Measurements from ENCODE around the gene TTC39A.

Gene TTC39A

GRCh38 chr1:51330331-51331201, at the start of gene TTC39A:
Gene TTC39A (minus strand): TSS chr1:51330562. CDS start chr1:51330477, 85 bp downstream.
- DNase-seq (ENCODE audit: low read depth in 1 of 2, low spot score in 1 of 2) = no peak
- no peak for TF ChIP-seq JUND (IDR thresholded peaks at IDR 0.05; ENCODE audit: low read depth)
- in situ Hi-C loops (cut with HindIII; ENCODE audit: low pct_unique_long_range_greater_than_20kb, low sequenced_read_pairs) = no loop called here

GRCh38 chr1:51378871-51379270, 48.5 kb upstream of the TTC39A start:
- in situ Hi-C loops (cut with HindIII; ENCODE audit: low pct_unique_long_range_greater_than_20kb, low sequenced_read_pairs) = no loop called here
- TF ChIP-seq JUND (IDR thresholded peaks at IDR 0.05; ENCODE audit: low read depth) = no peak
- no peak for DNase-seq (ENCODE audit: low read depth in 1 of 2, low spot score in 1 of 2)

- in situ Hi-C loops (cut with HindIII; ENCODE audit: low pct_unique_long_range_greater_than_20kb, low sequenced_read_pairs) = no loop called here
- TF ChIP-seq JUND (IDR thresholded peaks at IDR 0.05; ENCODE audit: low read depth) = no peak
- DNase-seq (ENCODE audit: low read depth in 1 of 2, low spot score in 1 of 2) = no peak
Observed at GRCh38 chr1:51373898-51374297, 43.5 kb upstream of the TTC39A start.

- no peak for DNase-seq (ENCODE audit: low read depth in 1 of 2, low spot score in 1 of 2)
- in situ Hi-C loops (cut with HindIII; ENCODE audit: low pct_unique_long_range_greater_than_20kb, low sequenced_read_pairs) = no loop called here
- no peak for TF ChIP-seq JUND (IDR thresholded peaks at IDR 0.05; ENCODE audit: low read depth)
Observed at GRCh38 chr1:51372561-51372960, 42.2 kb upstream of the TTC39A start.

GRCh38 chr1:51369171-51369570, 38.8 kb upstream of the TTC39A start:
- TF ChIP-seq JUND (IDR thresholded peaks at IDR 0.05; ENCODE audit: low read depth) = no peak
- no peak for DNase-seq (ENCODE audit: low read depth in 1 of 2, low spot score in 1 of 2)
- in situ Hi-C loops (cut with HindIII; ENCODE audit: low pct_unique_long_range_greater_than_20kb, low sequenced_read_pairs) = no loop called here

GRCh38 chr1:51365774-51366173, 35.4 kb upstream of the TTC39A start:
- no peak for DNase-seq (ENCODE audit: low read depth in 1 of 2, low spot score in 1 of 2)
- in situ Hi-C loops (cut with HindIII; ENCODE audit: low pct_unique_long_range_greater_than_20kb, low sequenced_read_pairs) = no loop called here
- no peak for TF ChIP-seq JUND (IDR thresholded peaks at IDR 0.05; ENCODE audit: low read depth)

- TF ChIP-seq JUND (IDR thresholded peaks at IDR 0.05; ENCODE audit: low read depth) = no peak
- in situ Hi-C loops (cut with HindIII; ENCODE audit: low pct_unique_long_range_greater_than_20kb, low sequenced_read_pairs) = no loop called here
- no peak for DNase-seq (ENCODE audit: low read depth in 1 of 2, low spot score in 1 of 2)
Observed at GRCh38 chr1:51359879-51360278, 29.5 kb upstream of the TTC39A start.

- in situ Hi-C loops (cut with HindIII; ENCODE audit: low pct_unique_long_range_greater_than_20kb, low sequenced_read_pairs) = no loop called here
- TF ChIP-seq JUND (IDR thresholded peaks at IDR 0.05; ENCODE audit: low read depth) = no peak
- DNase-seq (ENCODE audit: low read depth in 1 of 2, low spot score in 1 of 2) = no peak
Observed at GRCh38 chr1:51355382-51355781, 25.0 kb upstream of the TTC39A start.

GRCh38 chr1:51354416-51354815, 24.1 kb upstream of the TTC39A start:
- DNase-seq (ENCODE audit: low read depth in 1 of 2, low spot score in 1 of 2) = peak in 1 of 2 experiments; percentile 62
- in situ Hi-C loops (cut with HindIII; ENCODE audit: low pct_unique_long_range_greater_than_20kb, low sequenced_read_pairs) = no loop called here
- peak; percentile 74 for TF ChIP-seq JUND (IDR thresholded peaks at IDR 0.05; ENCODE audit: low read depth)

GRCh38 chr1:51351907-51352306, 21.5 kb upstream of the TTC39A start:
- DNase-seq (ENCODE audit: low read depth in 1 of 2, low spot score in 1 of 2) = no peak
- in situ Hi-C loops (cut with HindIII; ENCODE audit: low pct_unique_long_range_greater_than_20kb, low sequenced_read_pairs) = no loop called here
- TF ChIP-seq JUND (IDR thresholded peaks at IDR 0.05; ENCODE audit: low read depth) = no peak

GRCh38 chr1:51349862-51350261, 19.5 kb upstream of the TTC39A start:
- TF ChIP-seq JUND (IDR thresholded peaks at IDR 0.05; ENCODE audit: low read depth) = no peak
- DNase-seq (ENCODE audit: low read depth in 1 of 2, low spot score in 1 of 2) = no peak
- in situ Hi-C loops (cut with HindIII; ENCODE audit: low pct_unique_long_range_greater_than_20kb, low sequenced_read_pairs) = no loop called here

GRCh38 chr1:51348147-51348527, 17.8 kb upstream of the TTC39A start:
- no peak for TF ChIP-seq JUND (IDR thresholded peaks at IDR 0.05; ENCODE audit: low read depth)
- in situ Hi-C loops (cut with HindIII; ENCODE audit: low pct_unique_long_range_greater_than_20kb, low sequenced_read_pairs) = no loop called here
- no peak for DNase-seq (ENCODE audit: low read depth in 1 of 2, low spot score in 1 of 2)

GRCh38 chr1:51347398-51348146, 17.2 kb upstream of the TTC39A start:
- in situ Hi-C loops (cut with HindIII; ENCODE audit: low pct_unique_long_range_greater_than_20kb, low sequenced_read_pairs) = no loop called here
- no peak for TF ChIP-seq JUND (IDR thresholded peaks at IDR 0.05; ENCODE audit: low read depth)

More at GRCh38 chr1:51347398-51348146, 17.2 kb upstream of the TTC39A start:
- DNase-seq (ENCODE audit: low read depth in 1 of 2, low spot score in 1 of 2) = no peak

Measured in T47D (cell line).